HepG2 (cell line): ENCODE measurements around the gene MICALL2. TPM values are rescaled to one million over a fixed set of nuclear protein-coding genes. Genes with fewer than 3 reads are reported as not detected.

Experiments used
- ATAC-seq: fragments of 200-7000 bp; cut with Tn5 transposase; 3 replicates; pipeline ENCODE4 v1.9.1; 2020; ENCODE audit warnings: mild to moderate bottlenecking, moderate library complexity
- BruUV-seq: library from RNA; stranded (reverse); fragments of 400-500 nt; replicated peaks from 2 replicates; lab custom pipeline; 2021; lab: Mats Ljungman, UMichigan
- CTCF ChIA-PET: fragments of 300-600 bp; formaldehyde crosslinking; extraction: SDS; loops from one replicate; lab custom pipeline; 2021; ENCODE audit warnings: low total read pairs, inconsistent platforms, low intra/inter-chr PET ratio; lab: Yijun Ruan, JAX
- POLR2A ChIA-PET: fragments of 350-600 bp; sonication (Branson Sonifier 250); formaldehyde crosslinking; loops from one replicate; lab custom pipeline; 2020; ENCODE audit warnings: antibody characterized with exemption, inconsistent platforms; lab: Yijun Ruan, JAX
- DNase-seq: peaks from one replicate; pipeline ENCODE4 v3.0.0-alpha.2; 2015; ENCODE audit warnings: low spot score
- FAIRE-seq: peaks from 3 replicates; lab custom pipeline; 2011; peaks lifted over from hg19 to GRCh38; lab: Jason Lieb, UNC
- H2AFZ ChIP-seq: one replicate; pipeline ENCODE4 v1.6.1; 2011; ENCODE audit warnings: low read length, inconsistent platforms
- H3K27ac ChIP-seq: fragments of 300-600 bp; 3 replicates; pipeline ENCODE4 v1.8.0; 2011; ENCODE audit warnings: mixed run types, mild to moderate bottlenecking, mixed read lengths, low read length, inconsistent platforms; ENCODE audit not compliant: insufficient read depth; ENCODE audit errors: extremely low read length
- H3K27me3 ChIP-seq, 2 experiments: fragments of 200-600 bp in 1 of 2; 2 replicates in 1 of 2; 3 replicates in 1 of 2; pipeline versions ENCODE4 v1.6.0 to v1.8.0; 2011; ENCODE audit warnings: low read length in 2 of 2, mild to moderate bottlenecking in 2 of 2, moderate library complexity in 2 of 2, inconsistent platforms in 1 of 2; ENCODE audit not compliant: insufficient read depth in 2 of 2, control insufficient read depth in 1 of 2
- H3K36me3 ChIP-seq, 2 experiments: fragments of 200-600 bp in 1 of 2; replicated peaks in 1 of 2; 2 replicates in 1 of 2; 3 replicates in 1 of 2; pipeline versions ENCODE4 v1.5.1 to v1.8.0; 2011; ENCODE audit warnings: low read length in 2 of 2, inconsistent platforms in 1 of 2; ENCODE audit not compliant: insufficient read depth in 2 of 2, control insufficient read depth in 1 of 2
- H3K4me1 ChIP-seq: 2 replicates; pipeline ENCODE4 v1.5.1; 2012; ENCODE audit warnings: low read length, inconsistent platforms; ENCODE audit not compliant: insufficient read depth
- H3K4me2 ChIP-seq: 2 replicates; pipeline ENCODE4 v1.6.0; 2011; ENCODE audit warnings: low read depth, low read length, inconsistent platforms
- H3K4me3 ChIP-seq, 3 experiments: fragments of 200-600 bp in 1 of 3; sonication (generic), shearing (Covaris generic) in 1 of 3; replicated peaks in 1 of 3; 2 replicates each; pipeline ENCODE4 v1.5.1; 2011 to 2016; ENCODE audit warnings: low read length in 3 of 3, inconsistent platforms in 2 of 3, low read depth in 2 of 3, mild to moderate bottlenecking in 2 of 3, control low read depth in 1 of 3, mixed read lengths in 1 of 3; ENCODE audit not compliant: insufficient read depth in 1 of 3
- H3K79me2 ChIP-seq: one replicate; pipeline ENCODE4 v1.6.1; 2011; ENCODE audit warnings: low read length, inconsistent platforms; ENCODE audit not compliant: insufficient read depth
- H3K9ac ChIP-seq: 2 replicates; pipeline ENCODE4 v1.6.0; 2011; ENCODE audit warnings: mild to moderate bottlenecking, low read depth, low read length, inconsistent platforms; ENCODE audit not compliant: insufficient read depth
- H3K9me3 ChIP-seq: 2 replicates; pipeline ENCODE4 v1.5.1; 2012; ENCODE audit warnings: mild to moderate bottlenecking, low read length
- H4K20me1 ChIP-seq: 2 replicates; pipeline ENCODE4 v1.6.0; 2011; ENCODE audit warnings: inconsistent platforms, mild to moderate bottlenecking, low read length, moderate library complexity; ENCODE audit not compliant: insufficient read depth
- HNRNPL ChIP-seq: fragments of 200-400 bp; formaldehyde crosslinking; IDR thresholded peaks from 2 replicates; pipeline ENCODE4 v1.6.1; 2017; ENCODE audit warnings: mild to moderate bottlenecking, low read depth, low read length
- MTERF4 ChIP-seq: sonication (generic); formaldehyde crosslinking; IDR thresholded peaks from 2 replicates; pipeline ENCODE4 v1.8.0; 2023; ENCODE audit warnings: mild to moderate bottlenecking, missing genetic modification reagents
- SNAI1 ChIP-seq: sonication (generic); formaldehyde crosslinking; IDR thresholded peaks from 2 replicates; pipeline ENCODE4 v1.5.0; 2020; ENCODE audit warnings: mild to moderate bottlenecking, missing genetic modification reagents, borderline replicate concordance
- SOX5 ChIP-seq: IDR thresholded peaks from 2 replicates; pipeline ENCODE4 v1.6.1; 2016; ENCODE audit warnings: borderline replicate concordance
- ZC3H4 ChIP-seq: sonication (generic); formaldehyde crosslinking; IDR thresholded peaks from 2 replicates; pipeline ENCODE4 v1.4.0; 2020; ENCODE audit warnings: missing genetic modification reagents, borderline replicate concordance
- ZNF329 ChIP-seq: sonication (generic); formaldehyde crosslinking; IDR thresholded peaks from 2 replicates; pipeline ENCODE4 v1.9.0; 2021; ENCODE audit warnings: low read depth, mild to moderate bottlenecking, missing genetic modification reagents
- ZNF652 ChIP-seq: IDR thresholded peaks from 2 replicates; pipeline ENCODE4 v1.6.1; 2016; ENCODE audit warnings: low read depth, borderline replicate concordance
- WGBS: methylation state at CpG from one replicate; pipeline ENCODE4 v1.1.6; 2017; ENCODE audit warnings: low lambda C conversion rate; 5-methylcytosine and 5-hydroxymethylcytosine counted together
- in situ Hi-C: cut with HindIII; loops from 2 replicates; pipeline ENCODE4 v1.10.0; 2017; ENCODE audit warnings: low pct_unique_long_range_greater_than_20kb; ENCODE audit not compliant: extremely low pct_ligation_motif_present
- intact Hi-C: fragments of 100-400 bp; cut with micrococcal nuclease; formaldehyde crosslinking; loops from one replicate; pipeline ENCODE4 v1.10.0; 2022; ENCODE audit not compliant: unreplicated experiment
- polyA plus RNA-seq, 8 experiments: library from polyadenylated mRNA; depleted of rRNA in 3 of 8; stranded (reverse) in 7 of 8; unstranded in 1 of 8; fragments of >200 nt; fragmentation: Illumina TruSeq in 4 of 8; extraction: Trizol in 4 of 8; gene quantifications; 2 replicates each; pipeline versions ENCODE4 v1.2.1 to v1.2.3, GENCODE V29; 2011 to 2016; ENCODE audit warnings: low read depth in 4 of 8, missing spikeins in 1 of 8, mixed read lengths in 1 of 8; ENCODE audit not compliant: insufficient read depth in 1 of 8
- total RNA-seq, 5 experiments: library from RNA; depleted of rRNA; stranded (reverse); fragments of >200 nt; fragmentation: Illumina TruSeq; extraction: Trizol; gene quantifications; 2 replicates each; pipeline ENCODE4 v1.2.3, GENCODE V29; 2016; ENCODE audit warnings: low read depth in 1 of 5

The MICALL2 gene
- total and polyA plus RNA-seq, 2 of the 13 experiments (the other 11 are each of a cell fraction or from before 2014, with no cell fraction given) = 5.8 to 12.4 TPM

- Histone ChIP-seq H3K36me3 (no peaks in the 10 kb centered on the region; a peak in 1 of 5 replicates), H3K27me3 (no peaks in the 10 kb centered on the region), H3K4me1 (no peaks in the 10 kb centered on the region), H3K79me2 (no peaks in the 10 kb centered on the region), H3K27ac (no peak overlapping the region), H3K9ac (no peak overlapping the region), H3K4me3 (no peak overlapping the region), H3K4me2 (no peak overlapping the region), H3K9me3 (no peaks in the 10 kb centered on the region), H4K20me1 (no peaks in the 10 kb centered on the region), H2AFZ (no peak overlapping the region)
- POLR2A ChIA-PET = no interaction called here
- in situ Hi-C loops = no loop called here
- intact Hi-C loops = no loop called here
- BruUV-seq = no TSS peak
- no peak for ATAC-seq
- no peak for FAIRE-seq
- CTCF ChIA-PET = no interaction called here
- WGBS = 90% methylated on average over 8 of the region's 20 CpGs
- TF ChIP-seq ZNF329 (peak; percentile 95), SNAI1 (no peak)
- no peak for DNase-seq
Observed at GRCh38 chr7:1442355-1443124, 16.7 kb downstream of the MICALL2 start.

DNA sequence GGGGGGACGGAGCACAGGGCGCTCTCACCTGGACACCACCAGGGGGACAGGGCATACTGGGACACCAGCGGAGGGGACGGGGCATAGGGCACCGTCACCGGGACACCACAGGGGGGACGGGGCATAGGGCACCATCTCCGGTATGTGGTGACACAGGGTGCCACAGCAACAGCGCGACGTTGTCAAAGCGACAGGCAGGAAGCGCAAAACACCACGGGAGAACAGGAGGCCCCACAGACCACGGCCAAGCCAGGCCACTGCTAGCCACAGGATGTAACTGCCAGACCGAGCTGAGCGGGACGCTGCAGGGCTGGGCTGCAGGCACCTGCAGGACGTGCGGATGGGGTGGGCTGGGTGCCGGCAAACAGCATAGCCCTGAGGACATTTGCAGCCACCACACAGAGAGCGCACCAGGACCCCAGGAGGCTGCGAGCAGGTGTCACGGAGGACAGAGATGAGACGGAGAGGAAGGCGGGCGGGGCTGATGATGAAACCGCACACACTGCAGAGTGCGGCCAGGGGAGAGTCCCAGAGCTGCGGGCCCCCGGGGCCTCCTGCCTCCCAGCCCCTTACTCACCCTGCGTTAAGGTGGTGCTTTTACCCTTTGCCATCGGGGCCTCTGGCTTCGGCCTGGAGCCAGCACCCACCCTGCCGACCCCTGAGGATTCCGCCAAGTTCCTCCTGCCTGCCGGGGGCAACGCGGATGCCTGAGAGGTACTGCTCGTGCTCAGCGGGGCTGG lies 17.5 kb downstream of the MICALL2 start:
- H3K4me3 ChIP-seq = no peak overlapping the region
- H3K79me2 ChIP-seq = no peaks in the 10 kb centered on the region
- H3K27ac ChIP-seq = no peak overlapping the region
- in situ Hi-C loops = no loop called here
- TF ChIP-seq SOX5 (CRISPR knock-in tag) = no peak
- TF ChIP-seq MTERF4 (CRISPR knock-in tag) = no peak
- TF ChIP-seq HNRNPL = 0 out of 2 replicates have a peak, but pooled peaks have one; percentile 32
- no peak for TF ChIP-seq ZNF652 (CRISPR knock-in tag)
- no peak for TF ChIP-seq ZC3H4 (CRISPR knock-in tag)
- 95% methylated on average over 25 of the region's 41 CpGs for WGBS
- ATAC-seq (peak; percentile 32), FAIRE-seq (no peak), DNase-seq (no peak)
- no peaks in the 10 kb centered on the region for H4K20me1 ChIP-seq
- no peak overlapping the region for H3K4me2 ChIP-seq
- H3K9me3 ChIP-seq = no peaks in the 10 kb centered on the region
- CTCF ChIA-PET = no interaction called here
- intact Hi-C loops = no loop called here
- no peaks in the 10 kb centered on the region for H3K27me3 ChIP-seq
- no peaks in the 10 kb centered on the region; a peak in 1 of 5 replicates for H3K36me3 ChIP-seq
- POLR2A ChIA-PET = no interaction called here
- no peaks in the 10 kb centered on the region for H3K4me1 ChIP-seq
- H2AFZ ChIP-seq = no peak overlapping the region
- BruUV-seq = no TSS peak
- H3K9ac ChIP-seq = no peak overlapping the region
